GM12878 (cell line): ENCODE results near the gene RPL29. TPM values are rescaled to one million over a fixed set of nuclear protein-coding genes. Genes with fewer than 3 reads are reported as not detected.

ENCODE experiments used
- BACH1 ChIP-seq: fragments of 450-650 bp; IDR thresholded peaks from 2 replicates; pipeline ENCODE4 v1.6.1; 2017; ENCODE audit warnings: mild to moderate bottlenecking, borderline replicate concordance
- BHLHE40 ChIP-seq, 2 experiments: fragments of 450-650 bp in 1 of 2; IDR thresholded peaks; 2 replicates each; pipeline ENCODE4 v1.6.1; 2011 to 2017; ENCODE audit warnings: low read depth in 2 of 2, borderline replicate concordance in 1 of 2, improper control_type of control experiment in 1 of 2, low read length in 1 of 2, mild to moderate bottlenecking in 1 of 2
- BRCA1 ChIP-seq: IDR thresholded peaks from 2 replicates; pipeline ENCODE4 v1.6.1; 2011; ENCODE audit warnings: low read depth, low read length, improper control_type of control experiment
- DPF2 ChIP-seq: fragments of 450-650 bp; IDR thresholded peaks from 2 replicates; pipeline ENCODE4 v1.6.1; 2017; ENCODE audit warnings: mild to moderate bottlenecking
- GATAD2B ChIP-seq: fragments of 450-650 bp; conservative IDR thresholded peaks from 2 replicates; pipeline ENCODE4 v1.6.1; 2017; ENCODE audit warnings: low read depth, mild to moderate bottlenecking, moderate library complexity
- HCFC1 ChIP-seq: fragments of 150-350 bp; IDR thresholded peaks from 2 replicates; pipeline ENCODE4 v1.6.1; 2014; ENCODE audit warnings: low read length
- IKZF1 ChIP-seq: fragments of 450-650 bp; conservative IDR thresholded peaks from 2 replicates; pipeline ENCODE4 v1.6.1; 2017; ENCODE audit warnings: antibody characterized with exemption, mild to moderate bottlenecking
- NBN ChIP-seq: fragments of 450-650 bp; IDR thresholded peaks from 2 replicates; pipeline ENCODE4 v1.6.1; 2016
- NR2C2 ChIP-seq: IDR thresholded peaks from 2 replicates; pipeline ENCODE4 v1.6.1; 2011; ENCODE audit warnings: borderline replicate concordance, low read depth; ENCODE audit not compliant: control insufficient read depth, insufficient read length
- POLR2A ChIP-seq: IDR thresholded peaks from 2 replicates; pipeline ENCODE4 v1.6.1; 2011; ENCODE audit warnings: low read depth, mild to moderate bottlenecking, low read length
- RUNX3 ChIP-seq: IDR thresholded peaks from 2 replicates; pipeline ENCODE4 v1.6.1; 2012; ENCODE audit warnings: low read length, inconsistent platforms
- SMARCA5 ChIP-seq: fragments of 450-650 bp; IDR thresholded peaks from 2 replicates; pipeline ENCODE4 v1.6.1; 2017; ENCODE audit warnings: mild to moderate bottlenecking
- SREBF2 ChIP-seq: IDR thresholded peaks from 2 replicates; pipeline ENCODE4 v1.6.1; 2012; ENCODE audit warnings: mild to moderate bottlenecking, low read length
- TBL1XR1 ChIP-seq: IDR thresholded peaks from 2 replicates; pipeline ENCODE4 v1.6.1; 2012; ENCODE audit warnings: low read depth, low read length, improper control_type of control experiment
- TCF12 ChIP-seq: IDR thresholded peaks from 2 replicates; pipeline ENCODE4 v1.6.1; 2011; ENCODE audit warnings: low read depth, mild to moderate bottlenecking, low read length
- TCF3 ChIP-seq: IDR thresholded peaks from 2 replicates; pipeline ENCODE4 v1.6.1; 2012; ENCODE audit warnings: low read depth, mild to moderate bottlenecking, low read length, borderline replicate concordance; ENCODE audit not compliant: insufficient read depth
- TCF7 ChIP-seq: IDR thresholded peaks from 2 replicates; pipeline ENCODE4 v1.6.1; 2014; ENCODE audit warnings: antibody characterized with exemption, borderline replicate concordance
- ZNF384 ChIP-seq: IDR thresholded peaks from 2 replicates; pipeline ENCODE4 v1.6.1; 2012; ENCODE audit warnings: low read depth, mild to moderate bottlenecking, low read length, improper control_type of control experiment, borderline replicate concordance
- ZNF622 ChIP-seq: fragments of 450-650 bp; IDR thresholded peaks from 2 replicates; pipeline ENCODE4 v1.6.1; 2017; ENCODE audit warnings: mild to moderate bottlenecking, inconsistent platforms
- polyA plus RNA-seq, 11 experiments: library from polyadenylated mRNA; depleted of rRNA in 4 of 11; unstranded in 6 of 11; stranded (reverse) in 5 of 11; fragments of >200 nt; fragmentation: Nextera tagmentation in 4 of 11; fragmentation: Illumina TruSeq in 1 of 11; extraction: Ambion mirVana in 4 of 11; extraction: Trizol in 1 of 11; gene quantifications; 1 replicate in 1 of 11; 2 replicates in 10 of 11; pipeline versions ENCODE4 v1.2.1 to v1.2.3, GENCODE V29; 2011 to 2016; ENCODE audit warnings: inconsistent platforms in 2 of 11, missing spikeins in 2 of 11, low read depth in 1 of 11
- total RNA-seq, 4 experiments: library from RNA; depleted of rRNA in 3 of 4; stranded (reverse); fragments of >200 nt in 3 of 4; fragmentation: Illumina TruSeq in 1 of 4; extraction: Trizol in 1 of 4; gene quantifications; 2 replicates each; pipeline versions ENCODE4 v1.2.1 to v1.2.3, GENCODE V29; 2013 to 2021
- TF ChIP-seq, protein P1 (sequence below): IDR thresholded peaks from 2 replicates; pipeline ENCODE4 v1.6.1; 2012; ENCODE audit warnings: improper control_type of control experiment, low read depth, low read length; ENCODE audit not compliant: insufficient replicate concordance
- TF ChIP-seq, protein P2 (sequence below): IDR thresholded peaks from 2 replicates; pipeline ENCODE4 v1.6.1; 2011; ENCODE audit warnings: low read depth, mild to moderate bottlenecking, low read length, moderate library complexity, borderline replicate concordance; ENCODE audit errors: extremely low read depth
- TF ChIP-seq, protein P3 (sequence below): fragments of 450-650 bp; IDR thresholded peaks from 2 replicates; pipeline ENCODE4 v1.6.1; 2017; ENCODE audit warnings: mild to moderate bottlenecking, moderate library complexity

Gene RPL29
- total and polyA plus RNA-seq, 10 of the 15 experiments (the other 5 are each of a cell fraction or from before 2014, with no cell fraction given): 1,053 to 2,477 (median 1,657) TPM

DNA sequence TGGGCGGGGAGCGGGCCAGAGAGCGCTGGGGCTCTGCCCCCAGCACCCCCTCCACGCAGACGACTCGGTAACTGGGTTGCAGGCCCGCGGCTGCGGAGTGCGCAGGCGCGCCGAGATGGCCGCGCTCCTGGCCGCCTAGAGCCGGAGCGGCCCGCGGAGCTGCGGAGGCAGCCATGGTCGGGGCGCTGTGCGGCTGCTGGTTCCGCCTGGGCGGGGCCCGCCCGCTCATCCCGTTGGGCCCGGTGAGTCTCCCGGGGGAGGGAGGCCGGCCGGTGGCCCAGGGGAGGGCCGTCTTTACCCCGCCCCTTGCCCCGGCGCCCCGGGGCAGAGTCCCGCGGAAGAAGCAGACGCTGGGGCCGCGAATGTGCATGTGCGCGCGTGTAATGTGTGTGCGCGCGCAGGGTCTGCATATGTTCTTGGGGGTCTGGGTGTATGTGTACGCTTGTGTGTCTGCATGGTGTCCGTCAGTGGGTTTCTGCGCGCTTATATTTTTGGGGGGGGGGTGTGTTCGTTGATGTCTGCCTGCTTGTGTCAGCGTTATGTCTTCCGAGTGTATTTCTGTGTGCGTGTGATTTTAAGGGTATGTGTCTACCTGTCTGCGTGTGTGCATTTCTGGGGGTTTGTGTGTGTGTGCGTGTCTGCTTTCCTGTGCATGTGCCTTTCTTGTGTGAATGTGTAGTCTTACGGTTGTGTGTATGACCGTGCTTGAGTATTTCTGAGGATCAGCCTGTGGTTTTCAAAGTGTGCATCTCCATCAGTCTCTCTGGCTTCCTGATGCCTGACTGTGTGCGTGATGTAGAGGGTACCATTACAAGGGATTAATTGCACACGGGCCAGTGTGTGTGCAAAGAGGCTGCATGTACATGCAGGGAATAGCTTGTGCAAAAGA, 20.5 kb downstream of the RPL29 start, which contains the start of gene ABHD14A (continued):
- TF ChIP-seq, protein P1, sequence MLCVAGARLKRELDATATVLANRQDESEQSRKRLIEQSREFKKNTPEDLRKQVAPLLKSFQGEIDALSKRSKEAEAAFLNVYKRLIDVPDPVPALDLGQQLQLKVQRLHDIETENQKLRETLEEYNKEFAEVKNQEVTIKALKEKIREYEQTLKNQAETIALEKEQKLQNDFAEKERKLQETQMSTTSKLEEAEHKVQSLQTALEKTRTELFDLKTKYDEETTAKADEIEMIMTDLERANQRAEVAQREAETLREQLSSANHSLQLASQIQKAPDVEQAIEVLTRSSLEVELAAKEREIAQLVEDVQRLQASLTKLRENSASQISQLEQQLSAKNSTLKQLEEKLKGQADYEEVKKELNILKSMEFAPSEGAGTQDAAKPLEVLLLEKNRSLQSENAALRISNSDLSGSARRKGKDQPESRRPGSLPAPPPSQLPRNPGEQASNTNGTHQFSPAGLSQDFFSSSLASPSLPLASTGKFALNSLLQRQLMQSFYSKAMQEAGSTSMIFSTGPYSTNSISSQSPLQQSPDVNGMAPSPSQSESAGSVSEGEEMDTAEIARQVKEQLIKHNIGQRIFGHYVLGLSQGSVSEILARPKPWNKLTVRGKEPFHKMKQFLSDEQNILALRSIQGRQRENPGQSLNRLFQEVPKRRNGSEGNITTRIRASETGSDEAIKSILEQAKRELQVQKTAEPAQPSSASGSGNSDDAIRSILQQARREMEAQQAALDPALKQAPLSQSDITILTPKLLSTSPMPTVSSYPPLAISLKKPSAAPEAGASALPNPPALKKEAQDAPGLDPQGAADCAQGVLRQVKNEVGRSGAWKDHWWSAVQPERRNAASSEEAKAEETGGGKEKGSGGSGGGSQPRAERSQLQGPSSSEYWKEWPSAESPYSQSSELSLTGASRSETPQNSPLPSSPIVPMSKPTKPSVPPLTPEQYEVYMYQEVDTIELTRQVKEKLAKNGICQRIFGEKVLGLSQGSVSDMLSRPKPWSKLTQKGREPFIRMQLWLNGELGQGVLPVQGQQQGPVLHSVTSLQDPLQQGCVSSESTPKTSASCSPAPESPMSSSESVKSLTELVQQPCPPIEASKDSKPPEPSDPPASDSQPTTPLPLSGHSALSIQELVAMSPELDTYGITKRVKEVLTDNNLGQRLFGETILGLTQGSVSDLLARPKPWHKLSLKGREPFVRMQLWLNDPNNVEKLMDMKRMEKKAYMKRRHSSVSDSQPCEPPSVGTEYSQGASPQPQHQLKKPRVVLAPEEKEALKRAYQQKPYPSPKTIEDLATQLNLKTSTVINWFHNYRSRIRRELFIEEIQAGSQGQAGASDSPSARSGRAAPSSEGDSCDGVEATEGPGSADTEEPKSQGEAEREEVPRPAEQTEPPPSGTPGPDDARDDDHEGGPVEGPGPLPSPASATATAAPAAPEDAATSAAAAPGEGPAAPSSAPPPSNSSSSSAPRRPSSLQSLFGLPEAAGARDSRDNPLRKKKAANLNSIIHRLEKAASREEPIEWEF: no peak
- TF ChIP-seq, protein P2, sequence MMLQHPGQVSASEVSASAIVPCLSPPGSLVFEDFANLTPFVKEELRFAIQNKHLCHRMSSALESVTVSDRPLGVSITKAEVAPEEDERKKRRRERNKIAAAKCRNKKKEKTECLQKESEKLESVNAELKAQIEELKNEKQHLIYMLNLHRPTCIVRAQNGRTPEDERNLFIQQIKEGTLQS: no peak
- TF ChIP-seq ZNF622 (no peak), SMARCA5 (0 out of 2 replicates have a peak, but pooled peaks have one; percentile 64), BRCA1 (no peak), TCF3 (0 out of 2 replicates have a peak, but pooled peaks have one; percentile 22), NR2C2 (no peak), RUNX3 (peak; percentile 51), IKZF1 (peak; percentile 61), TBL1XR1 (no peak), ZNF384 (no peak), POLR2A (peak; percentile 88), SREBF2 (no peak), NBN (peak; percentile 85), HCFC1 (peak; percentile 34; the same call in 1 of the 2 replicates), BHLHE40 (IDR thresholded peaks at IDR 0.05; ENCODE audit: borderline replicate concordance in 1 of 2, low read depth in 2 of 2, low read length in 1 of 2) (peak; percentile 6 to 63; a peak in 1 of 4 replicates), TCF7 (no peak), TCF12 (no peak), GATAD2B (peak; percentile 74; the same call in 1 of the 2 replicates), BACH1 (peak; percentile 64; the same call in 1 of the 2 replicates), DPF2 (peak; percentile 64)
- TF ChIP-seq, protein P3, sequence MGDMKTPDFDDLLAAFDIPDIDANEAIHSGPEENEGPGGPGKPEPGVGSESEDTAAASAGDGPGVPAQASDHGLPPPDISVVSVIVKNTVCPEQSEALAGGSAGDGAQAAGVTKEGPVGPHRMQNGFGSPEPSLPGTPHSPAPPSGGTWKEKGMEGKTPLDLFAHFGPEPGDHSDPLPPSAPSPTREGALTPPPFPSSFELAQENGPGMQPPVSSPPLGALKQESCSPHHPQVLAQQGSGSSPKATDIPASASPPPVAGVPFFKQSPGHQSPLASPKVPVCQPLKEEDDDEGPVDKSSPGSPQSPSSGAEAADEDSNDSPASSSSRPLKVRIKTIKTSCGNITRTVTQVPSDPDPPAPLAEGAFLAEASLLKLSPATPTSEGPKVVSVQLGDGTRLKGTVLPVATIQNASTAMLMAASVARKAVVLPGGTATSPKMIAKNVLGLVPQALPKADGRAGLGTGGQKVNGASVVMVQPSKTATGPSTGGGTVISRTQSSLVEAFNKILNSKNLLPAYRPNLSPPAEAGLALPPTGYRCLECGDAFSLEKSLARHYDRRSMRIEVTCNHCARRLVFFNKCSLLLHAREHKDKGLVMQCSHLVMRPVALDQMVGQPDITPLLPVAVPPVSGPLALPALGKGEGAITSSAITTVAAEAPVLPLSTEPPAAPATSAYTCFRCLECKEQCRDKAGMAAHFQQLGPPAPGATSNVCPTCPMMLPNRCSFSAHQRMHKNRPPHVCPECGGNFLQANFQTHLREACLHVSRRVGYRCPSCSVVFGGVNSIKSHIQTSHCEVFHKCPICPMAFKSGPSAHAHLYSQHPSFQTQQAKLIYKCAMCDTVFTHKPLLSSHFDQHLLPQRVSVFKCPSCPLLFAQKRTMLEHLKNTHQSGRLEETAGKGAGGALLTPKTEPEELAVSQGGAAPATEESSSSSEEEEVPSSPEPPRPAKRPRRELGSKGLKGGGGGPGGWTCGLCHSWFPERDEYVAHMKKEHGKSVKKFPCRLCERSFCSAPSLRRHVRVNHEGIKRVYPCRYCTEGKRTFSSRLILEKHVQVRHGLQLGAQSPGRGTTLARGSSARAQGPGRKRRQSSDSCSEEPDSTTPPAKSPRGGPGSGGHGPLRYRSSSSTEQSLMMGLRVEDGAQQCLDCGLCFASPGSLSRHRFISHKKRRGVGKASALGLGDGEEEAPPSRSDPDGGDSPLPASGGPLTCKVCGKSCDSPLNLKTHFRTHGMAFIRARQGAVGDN: peak; percentile 79
